ENCODE results near the gene ERF.

Gene ERF

DNA sequence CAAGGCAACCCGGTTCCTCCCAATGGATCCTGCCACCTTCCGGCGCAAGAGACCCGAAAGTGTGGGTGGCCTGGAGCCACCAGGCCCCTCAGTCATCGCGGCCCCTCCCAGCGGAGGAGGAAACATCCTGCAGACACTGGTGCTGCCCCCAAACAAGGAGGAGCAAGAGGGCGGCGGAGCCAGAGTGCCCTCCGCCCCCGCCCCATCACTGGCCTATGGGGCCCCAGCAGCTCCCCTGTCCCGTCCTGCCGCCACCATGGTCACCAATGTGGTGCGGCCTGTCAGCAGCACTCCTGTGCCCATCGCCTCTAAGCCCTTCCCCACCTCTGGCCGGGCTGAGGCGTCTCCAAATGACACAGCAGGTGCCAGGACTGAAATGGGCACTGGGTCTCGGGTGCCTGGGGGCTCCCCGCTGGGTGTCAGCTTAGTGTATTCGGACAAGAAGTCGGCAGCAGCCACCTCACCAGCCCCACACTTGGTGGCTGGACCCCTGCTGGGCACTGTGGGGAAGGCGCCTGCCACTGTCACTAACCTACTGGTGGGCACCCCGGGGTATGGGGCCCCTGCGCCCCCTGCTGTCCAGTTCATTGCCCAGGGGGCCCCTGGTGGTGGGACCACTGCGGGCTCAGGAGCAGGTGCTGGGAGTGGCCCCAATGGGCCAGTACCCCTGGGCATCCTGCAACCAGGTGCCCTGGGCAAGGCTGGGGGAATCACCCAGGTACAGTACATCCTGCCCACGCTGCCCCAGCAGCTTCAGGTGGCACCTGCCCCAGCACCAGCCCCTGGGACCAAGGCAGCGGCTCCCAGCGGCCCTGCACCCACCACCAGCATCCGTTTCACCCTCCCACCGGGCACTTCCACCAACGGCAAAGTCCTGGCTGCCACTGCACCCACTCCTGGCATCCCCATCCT is 35.9 kb upstream of the ERF start:
- H3K27me3 Mint-ChIP-seq (ENCODE audit: low read depth) = no peaks in the 10 kb centered on the region
- H3K9me3 Mint-ChIP-seq = no peaks in the 10 kb centered on the region
- H3K27ac Mint-ChIP-seq = no peak overlapping the region

GRCh38 chr19:42290136-42290522 is 35.2 kb upstream of the ERF start:
- peaks cover 12% of the 10 kb centered on the region for H3K4me1 Mint-ChIP-seq (ENCODE audit: low read depth)
- peaks cover 29% of the 10 kb centered on the region for H3K36me3 Mint-ChIP-seq (ENCODE audit: low read depth)
- H3K27me3 Mint-ChIP-seq (ENCODE audit: low read depth) = no peaks in the 10 kb centered on the region
- DNase-seq (ENCODE audit: low spot score) = no peak
- no peaks in the 10 kb centered on the region for H3K9me3 Mint-ChIP-seq
- no peak overlapping the region for H3K27ac Mint-ChIP-seq
- H3K4me3 Mint-ChIP-seq = no peak overlapping the region

More for the DNA sequence above, 35.9 kb upstream of the ERF start:
- no peak for DNase-seq (ENCODE audit: low spot score)
- Mint-ChIP-seq H3K36me3 (ENCODE audit: low read depth) (peaks cover 31% of the 10 kb centered on the region), H3K4me1 (ENCODE audit: low read depth) (peaks cover 8% of the 10 kb centered on the region), H3K4me3 (no peak overlapping the region)

- H3K4me3 Mint-ChIP-seq = no peak overlapping the region
- H3K36me3 Mint-ChIP-seq (ENCODE audit: low read depth) = peaks cover 29% of the 10 kb centered on the region
- no peak overlapping the region for H3K27ac Mint-ChIP-seq
- DNase-seq (ENCODE audit: low spot score) = no peak
- peaks cover 17% of the 10 kb centered on the region for H3K4me1 Mint-ChIP-seq (ENCODE audit: low read depth)
- H3K27me3 Mint-ChIP-seq (ENCODE audit: low read depth) = no peaks in the 10 kb centered on the region
- H3K9me3 Mint-ChIP-seq = no peaks in the 10 kb centered on the region
Measured at GRCh38 chr19:42289556-42290041, 34.7 kb upstream of the ERF start.

- peaks cover 17% of the 10 kb centered on the region for H3K4me1 Mint-ChIP-seq (ENCODE audit: low read depth)
- no peaks in the 10 kb centered on the region for H3K27me3 Mint-ChIP-seq (ENCODE audit: low read depth)
- no peak for DNase-seq (ENCODE audit: low spot score)
- no peaks in the 10 kb centered on the region for H3K9me3 Mint-ChIP-seq
- no peak overlapping the region for H3K4me3 Mint-ChIP-seq
- H3K27ac Mint-ChIP-seq = no peak overlapping the region
- peaks cover 29% of the 10 kb centered on the region for H3K36me3 Mint-ChIP-seq (ENCODE audit: low read depth)
Measured at GRCh38 chr19:42288881-42289555, 34.1 kb upstream of the ERF start.

GRCh38 chr19:42288387-42288786 is 33.5 kb upstream of the ERF start:
- Mint-ChIP-seq H3K36me3 (ENCODE audit: low read depth) (peaks cover 29% of the 10 kb centered on the region), H3K9me3 (no peaks in the 10 kb centered on the region), H3K27ac (no peak overlapping the region), H3K4me1 (ENCODE audit: low read depth) (peaks cover 17% of the 10 kb centered on the region), H3K27me3 (ENCODE audit: low read depth) (no peaks in the 10 kb centered on the region), H3K4me3 (no peak overlapping the region)
- no peak for DNase-seq (ENCODE audit: low spot score)

- DNase-seq (ENCODE audit: low spot score) = no peak
- no peak overlapping the region for H3K27ac Mint-ChIP-seq
- no peaks in the 10 kb centered on the region for H3K9me3 Mint-ChIP-seq
- H3K36me3 Mint-ChIP-seq (ENCODE audit: low read depth) = peaks cover 26% of the 10 kb centered on the region
- no peak overlapping the region for H3K4me3 Mint-ChIP-seq
- no peaks in the 10 kb centered on the region for H3K27me3 Mint-ChIP-seq (ENCODE audit: low read depth)
- peaks cover 17% of the 10 kb centered on the region for H3K4me1 Mint-ChIP-seq (ENCODE audit: low read depth)
Measured at GRCh38 chr19:42287827-42288107, 32.8 kb upstream of the ERF start.

GRCh38 chr19:42287017-42287826 is 32.3 kb upstream of the ERF start:
- no peak overlapping the region for H3K4me3 Mint-ChIP-seq
- H3K9me3 Mint-ChIP-seq = no peaks in the 10 kb centered on the region

DNA sequence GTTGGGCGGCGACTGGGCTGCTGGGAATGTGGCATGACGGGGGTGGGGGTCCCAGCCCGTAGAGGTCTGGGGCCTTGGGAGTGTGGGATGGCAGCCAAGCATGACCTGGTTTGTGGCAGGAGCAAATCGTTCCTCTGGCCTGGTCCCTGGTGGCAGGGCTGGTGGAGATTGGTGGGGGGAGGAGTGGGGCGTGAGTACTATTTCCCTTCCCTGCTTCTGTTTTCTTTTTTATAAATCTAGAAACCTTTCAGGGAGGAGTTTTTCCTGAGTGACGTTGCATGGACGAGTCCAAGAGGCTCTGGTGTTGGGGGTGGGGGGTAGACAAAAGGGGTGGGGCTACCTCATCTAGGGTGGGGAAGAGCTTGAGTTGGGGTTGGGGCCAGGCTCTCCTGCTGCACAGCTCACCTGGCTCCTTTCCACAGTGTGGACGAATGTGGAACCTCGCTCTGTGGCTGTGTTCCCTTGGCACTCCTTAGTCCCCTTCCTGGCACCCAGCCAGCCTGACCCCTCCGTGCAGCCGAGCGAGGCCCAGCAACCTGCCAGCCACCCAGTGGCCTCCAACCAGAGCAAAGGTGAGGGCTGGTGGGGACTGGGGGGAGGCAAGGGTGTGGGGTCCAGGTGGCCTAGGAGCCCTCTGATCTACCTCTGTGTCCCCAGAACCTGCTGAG is 31.6 kb upstream of the ERF start:
- no peaks in the 10 kb centered on the region for H3K9me3 Mint-ChIP-seq
- no peak for DNase-seq (ENCODE audit: low spot score)
- H3K27ac Mint-ChIP-seq = no peak overlapping the region
- peak overlapping the region; percentile 49 for H3K4me3 Mint-ChIP-seq
- H3K4me1 Mint-ChIP-seq (ENCODE audit: low read depth) = peaks cover 25% of the 10 kb centered on the region
- H3K27me3 Mint-ChIP-seq (ENCODE audit: low read depth) = no peaks in the 10 kb centered on the region
- peaks cover 15% of the 10 kb centered on the region for H3K36me3 Mint-ChIP-seq (ENCODE audit: low read depth)

More at GRCh38 chr19:42287017-42287826, 32.3 kb upstream of the ERF start:
- Mint-ChIP-seq H3K4me1 (ENCODE audit: low read depth) (peaks cover 21% of the 10 kb centered on the region), H3K36me3 (ENCODE audit: low read depth) (peaks cover 22% of the 10 kb centered on the region), H3K27ac (no peak overlapping the region), H3K27me3 (ENCODE audit: low read depth) (no peaks in the 10 kb centered on the region)
- DNase-seq (ENCODE audit: low spot score) = no peak

DNA sequence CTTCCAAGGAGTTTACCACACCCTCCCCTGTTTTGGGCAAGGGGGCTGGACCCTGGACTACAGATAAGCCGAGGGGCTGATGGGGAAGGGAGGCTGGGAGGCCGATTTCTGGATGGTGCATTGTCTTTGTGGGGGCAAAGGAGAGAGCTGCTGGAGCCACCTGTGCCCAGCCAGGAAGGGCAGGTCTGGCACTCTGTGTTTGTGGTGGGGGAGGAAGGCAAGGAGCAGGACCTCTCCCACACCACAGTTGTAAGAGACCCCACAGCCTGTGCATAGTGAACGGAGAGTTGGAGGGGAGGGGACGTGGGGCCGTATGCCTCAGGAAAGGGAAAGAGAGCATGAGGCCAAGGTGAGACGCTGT is 31.0 kb upstream of the ERF start:
- peak overlapping the region; percentile 64 for H3K27ac Mint-ChIP-seq
- peaks cover 28% of the 10 kb centered on the region for H3K4me1 Mint-ChIP-seq (ENCODE audit: low read depth)
- H3K36me3 Mint-ChIP-seq (ENCODE audit: low read depth) = peaks cover 13% of the 10 kb centered on the region
- H3K27me3 Mint-ChIP-seq (ENCODE audit: low read depth) = no peaks in the 10 kb centered on the region
- DNase-seq (ENCODE audit: low spot score) = no peak
- H3K9me3 Mint-ChIP-seq = no peaks in the 10 kb centered on the region
- peak overlapping the region; percentile 94 for H3K4me3 Mint-ChIP-seq

GRCh38 chr19:42285541-42285941 is 30.6 kb upstream of the ERF start:
- H3K4me3 Mint-ChIP-seq = peak overlapping the region; percentile 94
- H3K27me3 Mint-ChIP-seq (ENCODE audit: low read depth) = no peaks in the 10 kb centered on the region
- no peak for DNase-seq (ENCODE audit: low spot score)
- peaks cover 13% of the 10 kb centered on the region for H3K36me3 Mint-ChIP-seq (ENCODE audit: low read depth)
- peaks cover 28% of the 10 kb centered on the region for H3K4me1 Mint-ChIP-seq (ENCODE audit: low read depth)
- H3K27ac Mint-ChIP-seq = peak overlapping the region; percentile 64
- no peaks in the 10 kb centered on the region for H3K9me3 Mint-ChIP-seq

- Mint-ChIP-seq H3K27ac (peak overlapping the region; percentile 94), H3K27me3 (ENCODE audit: low read depth) (no peaks in the 10 kb centered on the region), H3K4me1 (ENCODE audit: low read depth) (peaks cover 28% of the 10 kb centered on the region), H3K36me3 (ENCODE audit: low read depth) (peaks cover 13% of the 10 kb centered on the region), H3K4me3 (peak overlapping the region; percentile 94), H3K9me3 (no peaks in the 10 kb centered on the region)
- DNase-seq (ENCODE audit: low spot score) = no peak
Measured at GRCh38 chr19:42284591-42285341, 29.8 kb upstream of the ERF start.

DNA sequence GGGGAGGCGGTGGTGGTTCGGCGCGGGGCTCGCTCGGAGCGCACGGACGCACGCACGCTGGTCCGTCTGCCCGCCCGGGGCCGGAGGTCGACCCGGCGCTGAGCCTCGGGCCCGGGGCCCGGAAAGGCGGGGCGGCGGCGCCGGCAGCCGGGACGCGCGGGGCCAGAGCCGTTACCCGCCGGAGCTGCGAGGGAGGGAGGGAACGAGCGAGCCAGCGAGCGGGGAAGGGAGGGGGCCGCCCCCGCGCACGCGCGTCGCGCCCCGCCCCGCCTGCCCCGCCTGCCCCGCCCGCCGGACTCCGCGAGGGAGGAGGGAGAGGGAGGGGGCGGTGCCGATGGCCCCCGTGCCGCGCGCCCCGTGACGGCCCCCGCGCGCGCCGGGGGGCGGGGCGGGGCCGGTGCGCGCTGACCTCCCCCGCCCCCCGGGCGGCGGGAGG is 29.2 kb upstream of the ERF start:
- peak; percentile 79 for DNase-seq (ENCODE audit: low spot score)
- no peaks in the 10 kb centered on the region for H3K27me3 Mint-ChIP-seq (ENCODE audit: low read depth)
- no peak overlapping the region for H3K4me3 Mint-ChIP-seq
- H3K4me1 Mint-ChIP-seq (ENCODE audit: low read depth) = peaks cover 34% of the 10 kb centered on the region
- H3K36me3 Mint-ChIP-seq (ENCODE audit: low read depth) = peaks cover 12% of the 10 kb centered on the region
- H3K27ac Mint-ChIP-seq = no peak overlapping the region
- no peaks in the 10 kb centered on the region for H3K9me3 Mint-ChIP-seq
